ENCODE results near the gene RNF114. TPM values are rescaled to one million over a fixed set of nuclear protein-coding genes. Genes with fewer than 3 reads are reported as not detected.
"Not testable (repeated sequence)": the region's sequence is repeated elsewhere in the genome, so short reads cannot be mapped to it uniquely, and the experiment has no call there.

Gene RNF114
- total RNA-seq, 1 donor from 2014 or later, result 33.2 TPM

DNA sequence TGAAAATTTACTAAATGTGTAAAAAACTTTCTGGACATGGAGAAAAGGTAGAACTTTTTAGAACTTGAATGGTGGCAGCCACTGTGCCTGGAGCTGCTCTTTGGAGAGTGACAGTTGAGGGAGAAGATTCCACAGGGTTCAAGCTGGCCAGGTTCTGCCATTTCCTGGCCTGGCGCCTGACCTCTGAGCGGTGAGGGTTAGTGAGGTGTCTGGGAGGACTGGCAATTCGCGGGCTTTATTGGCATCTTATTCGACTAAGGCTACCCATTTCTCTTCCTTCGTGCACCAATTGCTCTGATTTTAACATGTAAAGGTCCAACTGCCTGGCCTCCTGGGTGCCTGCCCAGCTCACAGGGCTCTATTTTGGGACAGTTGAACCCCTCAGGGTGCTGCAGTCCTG lies 49.0 kb downstream of the RNF114 start:
- DNase-seq (ENCODE audit: low read depth, low spot score), result no peak

DNA sequence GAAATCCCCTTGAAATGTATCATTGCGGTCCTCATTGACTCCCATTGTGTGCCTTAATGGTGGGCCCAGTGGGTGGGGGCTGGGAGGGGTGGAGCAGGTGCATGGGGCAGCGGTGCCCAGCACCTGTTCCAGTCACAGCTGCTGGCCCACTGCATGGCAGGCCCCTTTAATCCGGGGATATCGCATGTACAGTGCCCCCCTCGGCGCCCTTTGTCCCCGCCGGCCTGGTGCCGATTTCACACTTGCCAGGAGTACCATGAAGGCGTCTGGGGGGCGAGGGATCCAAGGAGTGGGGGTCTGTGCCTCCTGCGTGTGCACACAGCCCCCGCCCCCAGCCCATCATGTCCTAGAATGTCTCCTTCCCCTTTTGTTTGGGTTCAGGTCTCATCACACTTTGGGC lies 49.4 kb downstream of the RNF114 start:
- DNase-seq (ENCODE audit: low read depth, low spot score), result no peak

DNA sequence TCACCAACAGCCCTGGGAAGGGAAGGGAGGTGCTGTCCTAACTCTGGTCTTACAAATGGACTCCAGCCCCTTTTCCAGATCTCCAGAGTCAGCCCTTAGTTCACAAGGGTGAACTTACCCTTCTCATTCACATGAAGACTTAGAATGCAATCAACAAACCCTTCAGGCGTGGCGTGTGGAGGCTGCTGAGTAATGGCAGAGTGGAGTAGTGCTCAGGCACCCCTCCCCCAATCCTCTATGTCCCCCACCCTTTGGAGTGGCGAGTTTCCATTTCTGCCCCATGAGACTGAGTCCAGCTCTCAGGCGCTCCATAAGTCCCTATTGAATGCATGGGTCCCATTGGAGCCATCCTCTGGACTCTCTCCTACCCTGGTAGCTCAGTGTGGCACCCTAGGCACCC lies 49.9 kb downstream of the RNF114 start:
- DNase-seq (ENCODE audit: low read depth, low spot score), result no peak

DNA sequence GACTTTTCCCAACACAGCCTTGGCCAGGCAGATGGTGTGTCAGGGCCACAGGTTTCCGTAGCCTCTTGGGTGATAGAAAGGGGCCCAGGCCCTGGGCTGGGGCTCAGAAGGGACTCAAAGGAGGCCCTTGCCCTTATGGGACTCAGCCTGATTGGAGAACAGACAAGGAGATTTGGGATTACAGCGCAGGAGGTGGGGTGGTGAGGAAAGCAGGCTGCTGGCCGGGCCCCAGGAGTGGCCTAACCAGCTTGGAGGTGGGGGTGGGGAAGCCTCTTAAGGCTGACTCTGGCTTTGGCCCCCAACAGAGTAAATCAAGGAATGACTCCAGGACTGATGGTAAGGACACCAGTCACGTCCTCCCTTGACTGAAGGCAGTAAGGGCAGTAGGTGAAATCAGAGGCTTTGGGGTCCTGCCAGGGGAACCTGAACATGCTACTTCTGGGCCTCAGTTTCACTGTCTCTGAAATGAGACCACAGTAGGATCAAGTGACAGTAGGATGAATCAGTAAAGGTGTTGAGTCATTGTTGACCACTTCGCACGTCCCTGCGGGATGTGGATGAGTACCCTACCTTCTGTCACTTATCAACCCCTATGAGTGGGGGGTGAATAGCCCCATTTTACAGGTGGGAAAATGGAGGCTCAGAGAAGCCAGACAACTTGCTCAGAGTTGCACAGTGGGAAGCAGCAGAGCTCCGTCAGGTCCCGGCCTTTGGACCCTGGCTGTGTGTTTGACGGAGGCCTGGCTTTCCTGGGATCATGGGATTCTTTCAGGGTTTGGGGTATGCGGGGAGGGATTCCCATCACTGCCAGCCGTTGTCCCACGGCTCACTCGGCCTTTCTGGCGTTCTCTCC lies 51.0 kb downstream of the RNF114 start:
- DNase-seq (ENCODE audit: low read depth, low spot score), result no peak

DNA sequence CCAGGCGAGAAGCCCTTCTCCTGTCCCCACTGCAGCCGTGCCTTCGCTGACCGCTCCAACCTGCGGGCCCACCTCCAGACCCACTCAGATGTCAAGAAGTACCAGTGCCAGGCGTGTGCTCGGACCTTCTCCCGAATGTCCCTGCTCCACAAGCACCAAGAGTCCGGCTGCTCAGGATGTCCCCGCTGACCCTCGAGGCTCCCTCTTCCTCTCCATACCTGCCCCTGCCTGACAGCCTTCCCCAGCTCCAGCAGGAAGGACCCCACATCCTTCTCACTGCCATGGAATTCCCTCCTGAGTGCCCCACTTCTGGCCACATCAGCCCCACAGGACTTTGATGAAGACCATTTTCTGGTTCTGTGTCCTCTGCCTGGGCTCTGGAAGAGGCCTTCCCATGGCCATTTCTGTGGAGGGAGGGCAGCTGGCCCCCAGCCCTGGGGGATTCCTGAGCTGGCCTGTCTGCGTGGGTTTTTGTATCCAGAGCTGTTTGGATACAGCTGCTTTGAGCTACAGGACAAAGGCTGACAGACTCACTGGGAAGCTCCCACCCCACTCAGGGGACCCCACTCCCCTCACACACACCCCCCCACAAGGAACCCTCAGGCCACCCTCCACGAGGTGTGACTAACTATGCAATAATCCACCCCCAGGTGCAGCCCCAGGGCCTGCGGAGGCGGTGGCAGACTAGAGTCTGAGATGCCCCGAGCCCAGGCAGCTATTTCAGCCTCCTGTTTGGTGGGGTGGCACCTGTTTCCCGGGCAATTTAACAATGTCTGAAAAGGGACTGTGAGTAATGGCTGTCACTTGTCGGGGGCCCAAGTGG lies 51.9 kb downstream of the RNF114 start:
- no peak for DNase-seq (ENCODE audit: low read depth, low spot score)

DNA sequence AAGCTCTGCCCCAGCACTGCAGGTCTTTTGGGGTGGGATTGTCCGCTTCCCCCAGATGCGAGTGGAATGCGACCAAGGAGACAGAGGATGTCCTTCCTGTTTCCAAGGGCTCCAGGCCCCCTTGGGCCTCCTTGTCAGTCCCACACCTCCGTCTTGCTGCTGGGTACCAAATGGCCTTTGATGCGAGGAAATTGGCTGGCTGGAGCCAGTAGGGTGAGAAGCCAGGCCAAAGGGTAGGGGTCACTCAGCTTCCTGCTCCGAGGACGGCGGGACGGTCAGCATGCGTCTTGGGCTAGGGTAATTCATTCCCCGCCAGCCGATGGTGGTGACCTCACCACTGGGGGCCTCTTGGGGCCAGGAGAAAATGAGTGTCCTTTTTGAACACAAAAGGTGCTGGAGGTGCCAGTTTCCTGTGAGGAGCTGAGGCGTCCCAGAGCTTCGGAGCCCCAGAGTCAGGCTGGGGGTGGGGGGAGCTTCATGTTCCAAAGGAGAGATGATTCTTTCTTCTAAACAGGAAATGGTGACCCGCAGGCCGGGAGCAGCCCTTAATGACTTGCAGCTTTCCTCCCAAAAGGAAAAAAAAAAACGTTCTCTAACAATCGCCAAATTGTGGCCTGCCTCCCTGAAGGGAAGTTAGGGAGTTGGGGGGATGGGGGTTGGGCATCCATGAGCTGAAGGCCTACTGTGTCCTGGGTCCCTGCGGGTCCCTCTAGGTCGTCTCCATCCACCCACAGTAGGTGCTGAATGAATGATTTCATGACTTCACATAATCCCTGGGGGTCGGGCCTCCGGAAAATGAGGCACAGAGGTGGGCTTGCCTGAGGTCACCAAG lies 53.3 kb downstream of the RNF114 start:
- no peak for DNase-seq (ENCODE audit: low read depth, low spot score)

DNA sequence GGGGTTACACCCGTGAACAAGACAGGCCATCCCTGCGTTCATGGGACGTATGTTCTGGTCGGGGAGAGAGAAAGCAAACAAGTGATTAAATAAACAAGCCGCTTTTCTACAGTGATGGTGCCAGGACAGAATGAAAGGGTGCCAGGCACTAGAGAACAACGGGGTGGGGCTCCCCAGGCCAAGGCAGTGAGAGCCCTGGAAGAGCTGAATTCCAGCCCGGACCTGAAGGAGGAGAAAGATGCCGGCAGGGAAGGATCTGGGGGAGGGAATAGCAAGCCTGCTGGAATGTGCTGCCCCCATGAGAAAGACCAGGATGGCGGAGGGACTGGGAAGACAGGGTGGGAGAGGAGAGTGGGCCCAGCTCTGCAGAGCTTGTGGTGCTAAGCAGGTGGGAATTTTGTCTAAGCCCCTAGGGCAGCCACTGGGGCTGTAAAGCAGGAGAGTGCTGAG lies 54.1 kb downstream of the RNF114 start:
- DNase-seq (ENCODE audit: low read depth, low spot score), result no peak

DNA sequence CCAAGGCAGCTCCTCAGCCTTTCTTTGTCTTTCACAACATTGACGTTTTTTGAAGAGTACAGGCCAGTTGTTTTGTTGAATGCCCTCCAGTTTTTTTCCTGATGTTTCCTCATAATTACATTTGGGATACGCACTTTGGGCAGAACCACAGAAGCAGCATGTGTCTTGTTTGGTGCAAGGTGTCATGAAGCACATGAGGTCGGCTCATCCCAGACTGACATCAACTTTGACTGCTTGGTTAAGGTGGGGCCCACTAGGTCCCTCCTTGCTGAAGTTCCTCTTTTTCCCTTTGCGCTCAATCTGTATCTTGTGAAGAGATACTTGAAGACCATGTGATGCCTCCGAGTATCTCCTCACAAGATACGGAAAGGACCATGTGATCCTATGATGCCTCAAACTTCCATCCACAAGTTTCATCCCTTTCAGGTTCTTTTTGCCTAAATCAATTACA lies 57.1 kb downstream of the RNF114 start:
- no peak for DNase-seq (ENCODE audit: low read depth, low spot score)

DNA sequence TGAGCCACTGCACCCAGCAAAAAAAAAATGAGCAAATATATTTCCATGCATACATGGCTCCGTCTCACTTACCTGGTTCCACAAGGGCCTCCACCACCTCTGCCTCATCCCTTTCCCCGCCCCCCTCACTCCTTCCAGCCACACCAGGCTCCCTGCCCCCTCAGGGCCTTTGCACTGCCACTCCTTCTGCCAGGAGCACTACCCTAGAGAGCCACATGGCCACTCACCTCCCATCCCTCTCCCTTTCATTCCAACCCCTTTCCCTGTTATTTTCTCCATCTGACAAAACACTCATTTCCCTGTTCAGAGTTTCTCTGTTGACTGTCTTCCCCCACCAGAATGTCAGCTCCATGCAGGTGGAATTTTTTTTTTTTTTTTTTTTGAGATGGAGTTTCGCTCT lies 59.4 kb downstream of the RNF114 start:
- DNase-seq (ENCODE audit: low read depth, low spot score), result no peak

DNA sequence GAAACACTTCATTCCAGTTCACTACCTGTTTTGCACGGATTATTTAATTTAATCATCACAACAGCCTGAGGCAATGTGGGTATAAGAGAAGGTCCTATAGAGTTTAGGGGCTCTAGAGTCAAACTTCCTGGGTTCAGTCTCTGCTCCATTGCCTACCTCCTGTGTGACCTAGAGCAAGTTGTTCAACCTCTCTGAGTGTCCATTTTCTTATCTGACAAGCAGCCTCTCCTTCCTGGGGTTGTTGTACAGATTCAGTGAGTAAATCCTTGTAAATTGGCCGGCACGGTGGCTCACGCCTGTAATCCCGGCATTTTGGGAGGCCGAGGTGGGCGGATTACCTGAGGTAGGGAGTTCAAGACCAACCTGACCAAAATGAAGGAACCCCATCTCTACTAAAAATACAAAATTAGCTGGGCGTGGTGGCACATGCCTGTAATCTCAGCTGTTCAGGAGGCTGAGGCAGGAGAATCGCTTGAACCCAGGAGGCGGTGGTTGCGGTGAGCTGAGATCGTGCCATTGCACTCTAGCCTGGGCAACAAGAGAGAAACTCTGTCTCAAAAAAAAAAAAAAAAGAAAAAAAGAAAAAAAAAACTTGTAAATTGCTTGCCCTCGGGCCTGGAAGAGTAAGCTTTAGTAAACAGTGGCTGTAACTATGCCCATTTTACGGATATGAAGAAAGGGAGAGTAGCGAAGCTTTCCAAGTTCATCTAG lies 62.4 kb downstream of the RNF114 start:
- DNase-seq (ENCODE audit: low read depth, low spot score), result not testable (repeated sequence)

DNA sequence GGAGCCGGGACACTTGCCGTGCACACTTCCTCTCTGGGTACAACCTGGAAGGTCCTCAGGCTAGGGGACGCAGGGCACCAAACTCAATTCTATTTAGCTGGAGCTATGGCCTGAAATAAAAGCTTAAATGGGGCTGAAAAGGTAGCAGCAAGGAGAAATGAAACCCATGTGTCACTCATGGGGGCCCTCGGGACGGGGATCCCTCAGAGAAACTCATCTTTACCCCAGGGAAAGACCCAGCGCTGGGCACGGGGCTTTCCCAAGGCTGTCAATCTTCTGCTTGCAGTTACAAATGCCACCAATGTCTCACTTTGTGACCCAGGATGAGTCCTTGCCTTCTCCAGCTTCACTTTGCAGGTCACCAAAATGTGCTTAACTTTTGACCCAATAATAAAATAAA lies 63.1 kb downstream of the RNF114 start:
- no peak for DNase-seq (ENCODE audit: low read depth, low spot score)

DNA sequence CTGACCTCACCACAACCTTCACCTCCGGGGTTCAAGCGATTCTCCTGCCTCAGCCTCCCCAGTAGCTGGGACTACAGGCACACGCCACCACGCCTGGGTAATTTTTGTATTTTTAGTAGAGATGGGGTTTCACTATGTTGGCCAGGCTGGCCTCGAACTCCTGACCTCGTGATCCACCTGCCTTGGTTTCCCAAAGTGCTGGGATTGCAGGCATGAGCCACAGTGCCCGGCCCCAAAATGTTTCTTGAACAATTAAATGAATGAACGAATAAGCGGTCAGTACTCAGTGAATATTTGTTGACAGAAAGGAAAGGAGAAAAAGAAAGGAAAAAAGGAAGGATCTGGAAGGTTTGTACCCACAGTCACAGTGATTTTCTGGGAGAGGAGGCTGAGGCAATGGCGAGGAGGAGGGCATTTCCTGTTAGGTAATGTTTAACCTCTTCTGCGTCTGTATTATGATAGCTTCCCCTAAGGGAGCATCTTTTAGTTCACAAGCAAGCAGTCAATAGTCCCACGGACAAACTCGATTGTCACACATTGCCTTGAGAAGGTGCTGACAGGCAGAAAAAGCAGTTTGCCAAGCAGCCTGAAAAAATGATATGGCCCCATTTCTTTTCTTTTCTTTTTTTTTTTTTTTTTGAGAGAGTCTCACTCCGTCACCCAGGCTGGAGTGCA lies 64.5 kb downstream of the RNF114 start:
- not testable (repeated sequence) for DNase-seq (ENCODE audit: low read depth, low spot score)

DNA sequence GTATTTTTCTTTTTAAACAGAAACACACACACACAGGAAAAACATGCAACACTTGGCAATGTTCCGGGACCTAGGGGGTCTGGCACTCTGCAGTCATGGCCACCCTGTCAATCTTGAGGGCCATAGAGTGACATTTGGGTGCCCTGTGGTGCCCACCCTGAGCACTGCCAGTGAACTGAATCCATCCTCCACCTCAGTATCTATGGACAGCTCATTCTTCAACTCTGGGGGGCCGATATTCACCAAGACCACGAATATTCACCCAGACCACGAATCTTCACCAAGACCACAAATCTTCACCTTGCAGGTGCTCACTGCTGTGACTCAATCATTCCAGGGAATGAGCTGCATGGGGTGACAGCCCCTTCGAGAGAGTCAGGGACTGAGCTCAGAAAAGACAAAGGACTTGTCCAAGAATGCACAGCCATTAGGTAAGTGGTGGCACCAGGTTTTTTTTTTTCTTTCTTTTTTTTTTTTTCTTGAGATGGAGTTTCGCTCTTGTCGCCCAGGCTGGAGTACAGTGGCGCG lies 65.7 kb downstream of the RNF114 start:
- no peak for DNase-seq (ENCODE audit: low read depth, low spot score)

DNA sequence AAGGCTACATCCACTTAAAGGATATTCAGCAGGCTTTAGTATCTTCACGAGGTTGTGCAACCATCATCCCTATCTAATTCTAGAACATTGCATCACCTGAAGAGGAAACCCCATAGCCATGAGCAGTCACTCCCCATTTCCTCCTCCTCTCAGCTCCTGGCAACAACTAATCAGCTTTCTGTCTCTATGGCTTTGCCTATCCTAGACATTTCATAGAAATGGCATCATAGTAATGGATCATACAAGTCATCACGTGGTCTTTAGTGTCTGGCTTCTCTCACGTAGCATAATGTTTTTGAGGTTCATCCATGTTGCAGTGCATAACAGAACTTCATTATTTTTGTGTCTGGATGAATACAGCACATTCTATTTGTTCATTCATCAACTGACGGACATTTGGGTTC lies 67.1 kb downstream of the RNF114 start:
- DNase-seq (ENCODE audit: low read depth, low spot score), result no peak

Other genes starting within 250 kb of the RNF114 start
- 55.8 and 75.4 TPM in 2 replicates for gene B4GALT5, start 222.5 kb upstream of the RNF114 start, total RNA-seq
- 6.1 and 6.2 TPM in 2 replicates for gene SLC9A8, start 123.6 kb upstream of the RNF114 start, total RNA-seq
- gene SPATA2, start 20.9 kb upstream of the RNF114 start, total RNA-seq, result 1.2 and 1.3 TPM in 2 replicates
- 0.86 and 2.1 TPM in 2 replicates for gene SNAI1, start 46.6 kb downstream of the RNF114 start, total RNA-seq
- gene UBE2V1, start 176.8 kb downstream of the RNF114 start, total RNA-seq, result 38.1 and 46.9 TPM in 2 replicates
- 35.3 and 38.7 TPM in 2 replicates for gene PEDS1, start 217.3 kb downstream of the RNF114 start, total RNA-seq